Lower leg skin (tissue), 3 donors: Measurements from ENCODE around the gene BCL2L12.

Experiments
- POLR2A ChIP-seq, 2 donors: fragments of 450-650 bp; IDR thresholded peaks; one replicate each; pipeline ENCODE4 v1.6.1; 2016 to 2017; ENCODE audit warnings: antibody characterized with exemption in 2 of 2, mild to moderate bottlenecking in 1 of 2, moderate library complexity in 1 of 2
- TF ChIP-seq, protein P1 (sequence below), 3 donors: fragments of 450-650 bp; IDR thresholded peaks; one replicate each; pipeline ENCODE4 v1.5.1; 2016; ENCODE audit warnings: antibody characterized with exemption in 3 of 3, mild to moderate bottlenecking in 3 of 3, moderate library complexity in 2 of 3

DNA sequence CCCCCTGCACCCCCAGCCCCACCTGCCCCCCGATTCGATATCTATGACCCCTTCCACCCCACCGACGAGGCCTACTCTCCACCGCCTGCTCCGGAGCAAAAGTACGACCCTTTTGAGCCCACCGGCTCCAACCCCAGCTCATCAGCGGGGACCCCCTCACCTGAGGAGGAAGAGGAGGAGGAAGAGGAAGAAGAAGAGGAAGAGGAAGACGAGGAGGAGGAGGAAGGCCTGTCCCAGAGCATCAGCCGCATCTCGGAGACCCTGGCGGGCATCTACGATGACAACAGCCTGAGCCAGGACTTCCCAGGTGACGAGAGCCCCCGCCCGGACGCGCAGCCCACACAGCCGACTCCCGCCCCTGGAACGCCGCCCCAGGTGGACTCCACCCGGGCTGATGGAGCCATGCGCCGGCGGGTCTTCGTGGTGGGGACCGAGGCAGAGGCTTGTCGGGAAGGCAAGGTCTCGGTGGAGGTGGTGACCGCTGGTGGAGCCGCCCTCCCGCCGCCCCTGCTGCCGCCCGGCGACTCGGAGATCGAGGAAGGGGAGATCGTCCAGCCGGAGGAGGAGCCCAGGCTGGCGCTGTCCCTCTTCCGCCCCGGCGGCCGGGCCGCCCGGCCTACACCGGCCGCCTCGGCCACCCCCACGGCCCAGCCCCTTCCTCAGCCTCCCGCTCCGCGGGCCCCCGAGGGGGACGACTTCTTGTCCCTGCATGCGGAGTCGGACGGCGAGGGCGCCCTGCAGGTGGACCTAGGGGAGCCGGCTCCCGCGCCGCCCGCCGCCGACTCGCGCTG is 14.5 kb upstream of the BCL2L12 start:
- TF ChIP-seq, protein P1, sequence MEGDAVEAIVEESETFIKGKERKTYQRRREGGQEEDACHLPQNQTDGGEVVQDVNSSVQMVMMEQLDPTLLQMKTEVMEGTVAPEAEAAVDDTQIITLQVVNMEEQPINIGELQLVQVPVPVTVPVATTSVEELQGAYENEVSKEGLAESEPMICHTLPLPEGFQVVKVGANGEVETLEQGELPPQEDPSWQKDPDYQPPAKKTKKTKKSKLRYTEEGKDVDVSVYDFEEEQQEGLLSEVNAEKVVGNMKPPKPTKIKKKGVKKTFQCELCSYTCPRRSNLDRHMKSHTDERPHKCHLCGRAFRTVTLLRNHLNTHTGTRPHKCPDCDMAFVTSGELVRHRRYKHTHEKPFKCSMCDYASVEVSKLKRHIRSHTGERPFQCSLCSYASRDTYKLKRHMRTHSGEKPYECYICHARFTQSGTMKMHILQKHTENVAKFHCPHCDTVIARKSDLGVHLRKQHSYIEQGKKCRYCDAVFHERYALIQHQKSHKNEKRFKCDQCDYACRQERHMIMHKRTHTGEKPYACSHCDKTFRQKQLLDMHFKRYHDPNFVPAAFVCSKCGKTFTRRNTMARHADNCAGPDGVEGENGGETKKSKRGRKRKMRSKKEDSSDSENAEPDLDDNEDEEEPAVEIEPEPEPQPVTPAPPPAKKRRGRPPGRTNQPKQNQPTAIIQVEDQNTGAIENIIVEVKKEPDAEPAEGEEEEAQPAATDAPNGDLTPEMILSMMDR (IDR thresholded peaks at IDR 0.05) = no peak
- TF ChIP-seq POLR2A (IDR thresholded peaks at IDR 0.05) = no peak
